Panc1 (cell line): ENCODE results near the gene DDX31. TPM values are rescaled to one million over a fixed set of nuclear protein-coding genes. Genes with fewer than 3 reads are reported as not detected.

Experiments used
- ATAC-seq: fragments of 200-7000 bp; cut with Tn5 transposase; 2 replicates; pipeline ENCODE4 v1.9.1; 2020; ENCODE audit warnings: mild to moderate bottlenecking, moderate library complexity
- BruUV-seq: library from RNA; stranded (reverse); fragments of 400-500 nt; replicated peaks from 2 replicates; lab custom pipeline; 2021; lab: Mats Ljungman, UMichigan
- CTCF ChIA-PET: fragments of 300-600 bp; sonication (Branson Sonifier 250); formaldehyde crosslinking; loops from one replicate; lab custom pipeline; 2022; ENCODE audit warnings: antibody characterized with exemption; lab: Charles Lee
- POLR2A ChIA-PET: fragments of 300-600 bp; sonication (Branson Sonifier 250); formaldehyde crosslinking; loops from one replicate; lab custom pipeline; 2022; ENCODE audit warnings: antibody characterized with exemption; lab: Charles Lee
- DNase-seq: peaks from one replicate; pipeline ENCODE4 v3.0.0-alpha.2; 2010; ENCODE audit warnings: low read depth, low spot score
- H3K27ac ChIP-seq: 2 replicates; pipeline ENCODE4 v1.5.1; 2011; ENCODE audit warnings: mild to moderate bottlenecking, low read length, inconsistent platforms
- H3K27me3 ChIP-seq: fragments of 200-500 bp; sonication (Bioruptor generic); 2 replicates; pipeline ENCODE4 v1.6.0; 2014; ENCODE audit warnings: low read length, inconsistent platforms; ENCODE audit not compliant: control insufficient read depth, insufficient read depth
- H3K36me3 ChIP-seq: fragments of 200-500 bp; sonication (Bioruptor generic); 2 replicates; pipeline ENCODE4 v1.5.1; 2014; ENCODE audit warnings: inconsistent platforms, mild to moderate bottlenecking, low read length, moderate library complexity; ENCODE audit not compliant: control insufficient read depth, insufficient read depth
- H3K4me1 ChIP-seq: 2 replicates; pipeline ENCODE4 v1.5.1; 2011; ENCODE audit warnings: inconsistent platforms, mild to moderate bottlenecking, low read length, moderate library complexity; ENCODE audit not compliant: control insufficient read depth, insufficient read depth
- H3K4me3 ChIP-seq, 2 experiments: 2 replicates each; pipeline ENCODE4 v1.5.1; 2011 to 2012; ENCODE audit warnings: low read depth in 2 of 2, low read length in 2 of 2, mild to moderate bottlenecking in 2 of 2, inconsistent platforms in 1 of 2, moderate library complexity in 1 of 2
- H3K9me3 ChIP-seq: fragments of 200-500 bp; sonication (Bioruptor generic); 2 replicates; pipeline ENCODE4 v1.5.1; 2014; ENCODE audit warnings: low read depth, mild to moderate bottlenecking, inconsistent platforms, low read length, moderate library complexity; ENCODE audit not compliant: control insufficient read depth, insufficient read depth
- POLR2AphosphoS5 ChIP-seq: IDR thresholded peaks from 2 replicates; pipeline ENCODE4 v1.6.1; 2012; ENCODE audit warnings: mild to moderate bottlenecking, low read depth, low read length, moderate library complexity
- SIN3A ChIP-seq: IDR thresholded peaks from 2 replicates; pipeline ENCODE4 v1.6.1; 2012; ENCODE audit warnings: low read depth, mild to moderate bottlenecking, low read length, moderate library complexity, borderline replicate concordance; ENCODE audit not compliant: insufficient read depth
- TCF7L2 ChIP-seq: IDR thresholded peaks from 2 replicates; pipeline ENCODE4 v1.6.1; 2011; ENCODE audit warnings: mild to moderate bottlenecking, low read depth, low read length, inconsistent platforms
- in situ Hi-C: cut with HindIII; loops from 2 replicates; pipeline ENCODE4 v1.10.0; 2016; ENCODE audit warnings: low sequenced_read_pairs, low pct_unique_long_range_greater_than_20kb
- intact Hi-C: fragments of 100-400 bp; cut with micrococcal nuclease; formaldehyde crosslinking; loops from one replicate; pipeline ENCODE4 v1.10.0; 2022; ENCODE audit not compliant: unreplicated experiment
- total RNA-seq: library from RNA; stranded (reverse); gene quantifications from one replicate; pipeline ENCODE4 v1.2.1, GENCODE V29; 2021; ENCODE audit not compliant: unreplicated experiment
- TF ChIP-seq, protein P1 (sequence below), 2 experiments: IDR thresholded peaks; 2 replicates each; pipeline ENCODE4 v1.6.1; 2011 to 2012; ENCODE audit warnings: low read depth in 2 of 2, control low read depth in 1 of 2, low read length in 1 of 2, mild to moderate bottlenecking in 1 of 2, moderate library complexity in 1 of 2; ENCODE audit not compliant: insufficient read depth in 1 of 2
- TF ChIP-seq, protein P2 (sequence below): fragments of 450-650 bp; IDR thresholded peaks from 2 replicates; pipeline ENCODE4 v1.5.1; 2017; ENCODE audit warnings: mild to moderate bottlenecking

The DDX31 gene
- total RNA-seq, 1 experiment from 2014 or later = 17.5 TPM

DNA sequence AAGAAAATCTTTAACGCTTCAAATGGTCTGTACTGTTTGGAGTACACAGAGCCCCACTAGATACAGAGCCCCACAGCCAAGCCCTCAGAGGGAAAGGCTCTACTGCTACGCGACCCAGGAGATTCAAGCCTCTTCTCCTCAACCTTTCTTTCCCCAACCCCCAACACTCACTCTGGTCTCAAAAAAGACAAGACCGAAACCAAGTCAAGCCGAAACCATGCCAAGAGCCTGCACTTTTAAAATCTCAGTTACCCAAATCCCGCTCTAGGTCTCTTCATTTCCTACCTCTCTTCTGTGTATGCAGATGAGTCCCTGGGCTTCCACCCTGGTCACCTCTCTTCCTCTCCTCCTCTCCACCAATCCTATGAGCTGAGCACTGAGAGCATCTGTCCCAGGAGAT lies 55.5 kb downstream of the DDX31 start:
- Histone ChIP-seq H3K4me3 (no peak overlapping the region), H3K27ac (no peak overlapping the region), H3K36me3 (peaks cover 20% of the 10 kb centered on the region), H3K4me1 (no peaks in the 10 kb centered on the region), H3K27me3 (no peaks in the 10 kb centered on the region), H3K9me3 (no peaks in the 10 kb centered on the region)
- intact Hi-C loops (no loop called here), in situ Hi-C loops (no loop called here)
- POLR2A ChIA-PET = no interaction called here
- ATAC-seq (no peak), DNase-seq (no peak)
- CTCF ChIA-PET = no interaction called here
- TF ChIP-seq, protein P1, sequence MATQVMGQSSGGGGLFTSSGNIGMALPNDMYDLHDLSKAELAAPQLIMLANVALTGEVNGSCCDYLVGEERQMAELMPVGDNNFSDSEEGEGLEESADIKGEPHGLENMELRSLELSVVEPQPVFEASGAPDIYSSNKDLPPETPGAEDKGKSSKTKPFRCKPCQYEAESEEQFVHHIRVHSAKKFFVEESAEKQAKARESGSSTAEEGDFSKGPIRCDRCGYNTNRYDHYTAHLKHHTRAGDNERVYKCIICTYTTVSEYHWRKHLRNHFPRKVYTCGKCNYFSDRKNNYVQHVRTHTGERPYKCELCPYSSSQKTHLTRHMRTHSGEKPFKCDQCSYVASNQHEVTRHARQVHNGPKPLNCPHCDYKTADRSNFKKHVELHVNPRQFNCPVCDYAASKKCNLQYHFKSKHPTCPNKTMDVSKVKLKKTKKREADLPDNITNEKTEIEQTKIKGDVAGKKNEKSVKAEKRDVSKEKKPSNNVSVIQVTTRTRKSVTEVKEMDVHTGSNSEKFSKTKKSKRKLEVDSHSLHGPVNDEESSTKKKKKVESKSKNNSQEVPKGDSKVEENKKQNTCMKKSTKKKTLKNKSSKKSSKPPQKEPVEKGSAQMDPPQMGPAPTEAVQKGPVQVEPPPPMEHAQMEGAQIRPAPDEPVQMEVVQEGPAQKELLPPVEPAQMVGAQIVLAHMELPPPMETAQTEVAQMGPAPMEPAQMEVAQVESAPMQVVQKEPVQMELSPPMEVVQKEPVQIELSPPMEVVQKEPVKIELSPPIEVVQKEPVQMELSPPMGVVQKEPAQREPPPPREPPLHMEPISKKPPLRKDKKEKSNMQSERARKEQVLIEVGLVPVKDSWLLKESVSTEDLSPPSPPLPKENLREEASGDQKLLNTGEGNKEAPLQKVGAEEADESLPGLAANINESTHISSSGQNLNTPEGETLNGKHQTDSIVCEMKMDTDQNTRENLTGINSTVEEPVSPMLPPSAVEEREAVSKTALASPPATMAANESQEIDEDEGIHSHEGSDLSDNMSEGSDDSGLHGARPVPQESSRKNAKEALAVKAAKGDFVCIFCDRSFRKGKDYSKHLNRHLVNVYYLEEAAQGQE (IDR thresholded peaks at IDR 0.05; ENCODE audit: insufficient read depth in 1 of 2, low read depth in 2 of 2, low read length in 1 of 2) = no peak
- no peak for TF ChIP-seq TCF7L2
- TF ChIP-seq SIN3A = no peak
- TF ChIP-seq POLR2AphosphoS5 = no peak
- TF ChIP-seq, protein P2, sequence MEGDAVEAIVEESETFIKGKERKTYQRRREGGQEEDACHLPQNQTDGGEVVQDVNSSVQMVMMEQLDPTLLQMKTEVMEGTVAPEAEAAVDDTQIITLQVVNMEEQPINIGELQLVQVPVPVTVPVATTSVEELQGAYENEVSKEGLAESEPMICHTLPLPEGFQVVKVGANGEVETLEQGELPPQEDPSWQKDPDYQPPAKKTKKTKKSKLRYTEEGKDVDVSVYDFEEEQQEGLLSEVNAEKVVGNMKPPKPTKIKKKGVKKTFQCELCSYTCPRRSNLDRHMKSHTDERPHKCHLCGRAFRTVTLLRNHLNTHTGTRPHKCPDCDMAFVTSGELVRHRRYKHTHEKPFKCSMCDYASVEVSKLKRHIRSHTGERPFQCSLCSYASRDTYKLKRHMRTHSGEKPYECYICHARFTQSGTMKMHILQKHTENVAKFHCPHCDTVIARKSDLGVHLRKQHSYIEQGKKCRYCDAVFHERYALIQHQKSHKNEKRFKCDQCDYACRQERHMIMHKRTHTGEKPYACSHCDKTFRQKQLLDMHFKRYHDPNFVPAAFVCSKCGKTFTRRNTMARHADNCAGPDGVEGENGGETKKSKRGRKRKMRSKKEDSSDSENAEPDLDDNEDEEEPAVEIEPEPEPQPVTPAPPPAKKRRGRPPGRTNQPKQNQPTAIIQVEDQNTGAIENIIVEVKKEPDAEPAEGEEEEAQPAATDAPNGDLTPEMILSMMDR = no peak
- BruUV-seq = no TSS peak

DNA sequence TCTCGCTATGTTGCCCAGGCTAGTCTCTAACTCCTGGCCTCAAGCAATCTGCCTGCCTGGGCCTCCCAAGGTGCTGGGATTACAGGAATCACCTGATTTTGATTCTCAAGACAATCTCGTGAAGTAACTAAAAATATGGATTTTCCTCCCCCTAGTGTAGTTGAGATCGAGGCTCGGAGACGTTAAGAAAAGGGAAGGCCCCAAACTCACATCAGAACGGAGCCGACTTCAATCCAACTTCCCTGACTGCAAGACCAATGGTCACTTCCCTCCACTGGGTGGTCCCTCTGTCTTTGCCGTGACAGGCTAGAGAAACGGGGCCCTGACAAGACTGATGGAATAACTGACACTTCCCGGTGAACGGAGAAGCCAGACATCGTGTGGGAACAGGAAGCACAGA lies 59.1 kb downstream of the DDX31 start:
- peaks cover 5% of the 10 kb centered on the region; the same call in 1 of the 2 replicates for H3K36me3 ChIP-seq
- DNase-seq = no peak
- intact Hi-C loops (no loop called here), in situ Hi-C loops (no loop called here)
- H3K27ac ChIP-seq = no peak overlapping the region
- no TSS peak for BruUV-seq
- no peaks in the 10 kb centered on the region for H3K9me3 ChIP-seq
- ChIA-PET POLR2A (no interaction called here), CTCF (no interaction called here)
- H3K4me3 ChIP-seq = no peak overlapping the region
- TF ChIP-seq SIN3A (no peak), TCF7L2 (no peak), POLR2AphosphoS5 (no peak)
- TF ChIP-seq, protein P1 (IDR thresholded peaks at IDR 0.05; ENCODE audit: insufficient read depth in 1 of 2, low read depth in 2 of 2, low read length in 1 of 2) = no peak
- TF ChIP-seq, protein P2 = no peak
- ATAC-seq = no peak
- H3K4me1 ChIP-seq = no peaks in the 10 kb centered on the region
- H3K27me3 ChIP-seq = no peaks in the 10 kb centered on the region
